Omental fat pad (tissue), 4 donors: ENCODE results near the gene VPS26C. TPM values are rescaled to one million over a fixed set of nuclear protein-coding genes. Genes with fewer than 3 reads are reported as not detected.
"Not testable (repeated sequence)": the region's sequence is repeated elsewhere in the genome, so short reads cannot be mapped to it uniquely, and the experiment has no call there.

Experiments
- ATAC-seq: fragments of 150-250 bp; one replicate; pipeline ENCODE4 v1.9.1; 2016; ENCODE audit warnings: mild to moderate bottlenecking, moderate library complexity; ENCODE audit not compliant: low FRiP score
- DNase-seq: peaks from one replicate; pipeline ENCODE4 v3.0.0-alpha.2; 2019; ENCODE audit warnings: low spot score
- total RNA-seq, 4 donors: library from RNA; depleted of rRNA; stranded (reverse); fragments of >200 nt; gene quantifications; one replicate each; pipeline ENCODE4 v1.1.0, GENCODE V29; 2016
- TF ChIP-seq, protein P1 (sequence below), 3 donors: fragments of 450-650 bp; IDR thresholded peaks; one replicate each; pipeline ENCODE4 v1.5.1; 2016 to 2017; ENCODE audit warnings: antibody characterized with exemption in 3 of 3, mild to moderate bottlenecking in 3 of 3, moderate library complexity in 2 of 3

Gene VPS26C
- total RNA-seq, 4 donors from 2014 or later, result 48.3 to 88.3 (median 61.1) TPM

DNA sequence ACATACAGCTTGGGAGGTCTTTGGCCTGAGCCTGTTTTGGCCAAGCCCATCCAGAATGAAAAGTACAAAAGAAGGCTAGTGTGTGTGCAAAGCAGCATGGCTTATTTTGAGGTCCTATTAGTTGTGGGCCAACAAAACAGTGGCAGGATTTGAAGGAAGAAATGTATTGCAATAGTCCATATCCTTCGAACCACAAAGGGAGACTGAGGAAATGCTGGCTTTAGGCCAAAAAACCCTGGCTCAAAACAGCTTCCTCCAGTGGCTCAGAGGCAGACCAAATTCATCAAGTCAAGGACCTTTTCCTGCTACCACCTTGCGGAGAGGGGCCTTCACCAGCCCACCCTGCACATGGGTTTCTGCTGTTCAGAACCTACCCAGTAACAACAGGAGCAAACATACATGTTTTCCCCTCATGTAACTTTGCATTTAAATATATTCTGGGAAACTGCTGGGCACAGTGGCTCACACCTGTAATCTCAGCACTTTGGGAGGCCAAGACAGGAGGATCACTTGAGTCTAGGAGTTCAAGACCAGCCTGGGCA lies 43.3 kb downstream of the VPS26C start:
- DNase-seq (no peak), ATAC-seq (no peak)
- TF ChIP-seq, protein P1, sequence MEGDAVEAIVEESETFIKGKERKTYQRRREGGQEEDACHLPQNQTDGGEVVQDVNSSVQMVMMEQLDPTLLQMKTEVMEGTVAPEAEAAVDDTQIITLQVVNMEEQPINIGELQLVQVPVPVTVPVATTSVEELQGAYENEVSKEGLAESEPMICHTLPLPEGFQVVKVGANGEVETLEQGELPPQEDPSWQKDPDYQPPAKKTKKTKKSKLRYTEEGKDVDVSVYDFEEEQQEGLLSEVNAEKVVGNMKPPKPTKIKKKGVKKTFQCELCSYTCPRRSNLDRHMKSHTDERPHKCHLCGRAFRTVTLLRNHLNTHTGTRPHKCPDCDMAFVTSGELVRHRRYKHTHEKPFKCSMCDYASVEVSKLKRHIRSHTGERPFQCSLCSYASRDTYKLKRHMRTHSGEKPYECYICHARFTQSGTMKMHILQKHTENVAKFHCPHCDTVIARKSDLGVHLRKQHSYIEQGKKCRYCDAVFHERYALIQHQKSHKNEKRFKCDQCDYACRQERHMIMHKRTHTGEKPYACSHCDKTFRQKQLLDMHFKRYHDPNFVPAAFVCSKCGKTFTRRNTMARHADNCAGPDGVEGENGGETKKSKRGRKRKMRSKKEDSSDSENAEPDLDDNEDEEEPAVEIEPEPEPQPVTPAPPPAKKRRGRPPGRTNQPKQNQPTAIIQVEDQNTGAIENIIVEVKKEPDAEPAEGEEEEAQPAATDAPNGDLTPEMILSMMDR (IDR thresholded peaks at IDR 0.05), result no peak

DNA sequence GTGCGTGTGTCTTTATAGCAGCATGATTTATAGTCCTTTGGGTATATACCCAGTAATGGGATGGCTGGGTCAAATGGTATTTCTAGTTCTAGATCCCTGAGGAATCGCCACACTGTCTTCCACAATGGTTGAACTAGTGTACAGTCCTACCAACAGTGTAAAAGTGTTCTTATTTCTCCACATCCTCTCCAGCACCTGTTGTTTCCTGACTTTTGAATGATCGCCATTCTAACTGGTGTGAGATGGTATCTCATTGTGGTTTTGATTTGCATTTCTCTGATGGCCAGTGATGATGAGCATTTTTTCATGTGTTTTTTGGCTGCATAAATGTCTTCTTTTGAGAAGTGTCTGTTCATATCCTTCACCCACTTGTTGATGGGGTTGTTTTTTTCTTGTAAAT lies 44.9 kb downstream of the VPS26C start:
- DNase-seq, ATAC-seq: not testable (repeated sequence)

DNA sequence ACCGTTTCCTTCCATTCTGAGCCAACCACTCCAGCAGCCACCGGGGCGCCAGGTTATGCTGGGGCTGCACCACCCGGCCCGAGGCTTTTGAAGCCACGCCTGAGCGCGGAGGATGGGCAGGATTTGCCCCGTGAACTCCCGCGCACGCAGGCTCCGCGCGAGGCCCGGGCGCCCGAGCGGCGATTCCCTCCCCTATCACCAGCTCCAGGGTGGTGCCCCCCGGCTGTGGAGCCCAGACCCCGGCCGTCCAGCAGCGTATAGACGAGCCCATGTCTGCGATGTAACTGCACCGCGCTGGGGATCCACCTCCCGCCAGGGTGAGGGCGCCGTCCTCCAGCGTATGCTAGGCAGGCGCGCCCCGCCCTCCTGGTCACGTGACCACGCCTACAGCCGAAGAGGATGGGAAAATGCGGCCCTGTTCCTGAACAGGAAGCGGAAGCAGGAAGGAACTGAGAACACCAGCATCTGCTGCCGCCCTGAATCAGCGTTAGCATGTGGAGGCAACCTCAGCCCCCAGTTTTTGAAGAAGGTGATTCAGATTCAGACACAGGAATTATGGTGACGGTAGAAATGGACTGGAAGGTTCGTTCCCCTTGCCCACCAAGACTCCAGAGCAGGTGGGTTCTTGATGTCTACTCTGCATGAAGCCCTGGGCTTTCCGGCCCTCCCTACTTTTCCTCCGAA lies 46.0 kb downstream of the VPS26C start:
- ATAC-seq (peak; percentile 96), DNase-seq (peak; percentile 97)
- TF ChIP-seq, protein P1 (IDR thresholded peaks at IDR 0.05), result no peak

DNA sequence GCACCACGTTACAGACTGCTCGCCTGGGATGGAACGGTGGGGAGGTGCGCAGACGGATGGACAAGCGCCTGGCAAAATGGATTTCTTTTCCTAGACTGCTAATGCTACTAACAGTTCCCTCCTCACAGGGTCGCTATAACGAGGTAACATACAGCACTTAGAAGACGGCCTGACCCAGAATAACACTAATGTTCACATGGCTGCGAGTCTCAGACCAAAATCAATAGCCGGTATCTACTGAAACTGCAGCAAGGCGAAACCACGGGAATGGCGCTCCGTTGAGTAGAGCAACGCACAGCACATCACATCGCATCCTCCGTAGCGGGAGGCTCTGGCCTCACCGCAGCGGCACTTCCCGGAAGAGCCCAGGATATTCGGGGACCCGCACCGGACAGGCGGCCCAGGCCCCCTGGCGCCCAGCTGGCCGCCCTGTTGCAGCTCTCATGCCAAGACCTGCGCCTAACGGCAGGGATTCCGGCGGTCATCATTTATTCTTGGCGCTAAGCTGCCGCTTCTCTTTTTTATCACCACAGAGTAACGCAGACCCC lies 46.6 kb downstream of the VPS26C start:
- TF ChIP-seq, protein P1 (IDR thresholded peaks at IDR 0.05), result no peak
- ATAC-seq, result peak; percentile 59
- DNase-seq, result no peak

DNA sequence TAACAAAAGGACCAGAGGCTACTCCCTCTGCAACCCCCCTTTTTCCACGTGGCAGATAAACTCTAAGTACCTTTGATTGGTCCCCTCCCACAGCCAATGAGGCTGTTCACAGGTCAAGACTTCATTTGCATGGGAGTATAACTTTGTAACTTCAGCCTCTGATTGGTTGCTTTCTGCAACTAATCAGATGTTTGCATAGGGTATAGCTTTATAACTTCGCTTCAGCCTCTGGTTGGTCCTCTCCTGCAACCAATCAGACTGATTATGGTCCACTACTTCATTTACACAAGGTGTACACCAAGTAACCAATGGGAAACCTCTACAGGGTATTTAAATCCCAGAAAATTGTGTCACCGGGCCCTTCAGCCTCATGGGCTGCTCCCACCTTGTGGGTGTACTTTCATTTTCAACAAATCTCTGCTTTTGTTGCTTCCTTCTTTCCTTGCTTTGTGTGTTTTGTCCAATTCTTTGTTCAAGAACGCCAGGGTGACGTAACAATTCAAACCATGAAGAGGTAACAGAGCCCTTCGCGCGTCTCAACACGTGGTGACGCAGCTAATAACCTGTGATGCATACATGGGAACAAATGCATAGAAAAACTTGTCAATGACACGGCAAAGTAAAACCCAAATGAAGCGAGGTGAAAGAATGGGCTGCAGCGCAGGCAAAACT lies 47.2 kb downstream of the VPS26C start:
- DNase-seq (no peak), ATAC-seq (no peak)
- TF ChIP-seq, protein P1 (IDR thresholded peaks at IDR 0.05), result no peak

DNA sequence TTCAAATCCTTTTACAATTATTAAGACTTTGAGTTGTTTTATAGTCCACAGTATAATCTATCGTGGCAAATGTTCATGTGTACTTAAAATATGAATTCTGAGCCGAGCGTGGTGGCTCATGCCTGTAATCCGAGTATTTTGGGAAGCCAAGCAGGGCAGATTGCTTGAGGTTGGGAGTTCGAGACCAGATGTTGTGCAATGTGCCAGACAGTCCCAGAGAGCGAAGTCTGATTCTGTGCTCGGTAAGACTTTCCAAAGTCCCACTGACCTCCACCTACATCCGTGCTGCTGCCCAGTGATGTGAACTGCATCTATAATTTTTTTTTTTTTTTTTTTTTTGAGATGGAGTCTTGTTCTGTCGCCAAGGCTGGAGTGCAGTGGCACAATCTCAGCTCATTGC lies 52.2 kb downstream of the VPS26C start:
- no peak for ATAC-seq
- no peak for DNase-seq
- TF ChIP-seq, protein P1 (IDR thresholded peaks at IDR 0.05), result no peak

DNA sequence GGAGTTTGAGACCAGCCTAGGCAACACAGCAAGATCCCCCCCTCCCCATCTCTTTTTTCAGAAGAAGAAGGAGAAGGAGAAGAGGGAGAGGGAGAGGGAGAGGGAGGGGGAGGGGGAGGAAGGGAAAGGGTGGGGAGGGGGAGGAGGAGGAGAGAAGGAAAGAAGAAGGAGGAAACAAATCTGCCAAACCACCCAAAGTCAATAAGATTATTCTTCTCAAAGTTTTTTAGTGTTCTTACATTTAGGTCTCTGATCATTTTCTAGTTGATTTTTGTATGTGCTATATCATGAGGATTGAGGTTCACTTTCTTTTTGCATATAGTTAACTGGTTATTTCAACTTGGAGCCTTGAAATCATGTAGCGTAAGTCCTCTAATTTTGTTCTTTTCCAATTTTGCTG lies 56.3 kb downstream of the VPS26C start:
- TF ChIP-seq, protein P1 (IDR thresholded peaks at IDR 0.05), result no peak
- no peak for DNase-seq
- no peak for ATAC-seq
